Hepatocyte (in vitro differentiated cells): ENCODE measurements around the gene NAP1L4. TPM values are rescaled to one million over a fixed set of nuclear protein-coding genes. Genes with fewer than 3 reads are reported as not detected.

Experiments used
- DNase-seq: peaks from one replicate; pipeline ENCODE4 v3.0.0-alpha.2; 2016; ENCODE audit warnings: low spot score
- H2AFZ ChIP-seq: fragments of 200-600 bp; sonication (generic); 2 replicates; pipeline ENCODE4 v1.6.0; 2016; ENCODE audit warnings: antibody characterized with exemption, mild to moderate bottlenecking
- H3K27ac ChIP-seq: fragments of 200-600 bp; sonication (generic); 2 replicates; pipeline ENCODE4 v1.5.1; 2016; ENCODE audit warnings: mild to moderate bottlenecking
- H3K27me3 ChIP-seq: fragments of 200-600 bp; sonication (generic); 2 replicates; pipeline ENCODE4 v1.6.1; 2016
- H3K36me3 ChIP-seq: fragments of 200-600 bp; sonication (generic); replicated peaks from 2 replicates; pipeline ENCODE4 v1.5.1; 2016; ENCODE audit warnings: low read depth; ENCODE audit not compliant: insufficient read depth
- H3K4me1 ChIP-seq: fragments of 200-600 bp; sonication (generic); 2 replicates; pipeline ENCODE4 v1.5.1; 2016; ENCODE audit warnings: mild to moderate bottlenecking, moderate library complexity; ENCODE audit not compliant: insufficient read depth
- H3K4me2 ChIP-seq: fragments of 200-600 bp; sonication (generic); 2 replicates; pipeline ENCODE4 v1.6.0; 2016
- H3K4me3 ChIP-seq: fragments of 200-600 bp; sonication (generic); 2 replicates; pipeline ENCODE4 v1.5.1; 2016; ENCODE audit warnings: mild to moderate bottlenecking
- H3K79me2 ChIP-seq: fragments of 200-600 bp; sonication (generic); 2 replicates; pipeline ENCODE4 v1.6.0; 2017; ENCODE audit warnings: mild to moderate bottlenecking
- H3K9me2 ChIP-seq: fragments of 200-600 bp; sonication (generic); replicated peaks from 2 replicates; pipeline ENCODE4 v1.6.0; 2017; ENCODE audit warnings: mild to moderate bottlenecking; ENCODE audit not compliant: insufficient read depth
- H3K9me3 ChIP-seq: fragments of 200-600 bp; sonication (generic); 2 replicates; pipeline ENCODE4 v1.5.1; 2016; ENCODE audit warnings: low read depth, mild to moderate bottlenecking
- H4K20me1 ChIP-seq: fragments of 200-600 bp; sonication (generic); 2 replicates; pipeline ENCODE4 v1.6.0; 2016; ENCODE audit warnings: mild to moderate bottlenecking; ENCODE audit not compliant: insufficient read depth, poor library complexity, severe bottlenecking
- EZH2 ChIP-seq: fragments of 200-600 bp; sonication (generic); IDR thresholded peaks from 2 replicates; pipeline ENCODE4 v1.6.1; 2016; ENCODE audit warnings: antibody characterized with exemption, mild to moderate bottlenecking, borderline replicate concordance
- EZH2phosphoT487 ChIP-seq: fragments of 200-600 bp; sonication (generic); IDR thresholded peaks from one replicate; pipeline ENCODE4 v1.6.1; 2018; ENCODE audit warnings: antibody characterized with exemption, mild to moderate bottlenecking, low read depth, moderate library complexity; ENCODE audit not compliant: unreplicated experiment, severe bottlenecking
- WGBS: methylation state at CpG from one replicate; pipeline ENCODE4 v1.1.6; 2016; ENCODE audit warnings: low lambda C conversion rate; ENCODE audit errors: missing lambda C conversion rate; 5-methylcytosine and 5-hydroxymethylcytosine counted together
- polyA plus RNA-seq: library from polyadenylated mRNA; unstranded; fragments of >200 nt; fragmentation: Nextera tagmentation; extraction: Ambion mirVana; gene quantifications from 2 replicates; pipeline ENCODE4 v1.2.1, GENCODE V29; 2016
- total RNA-seq: library from RNA; depleted of rRNA; stranded (reverse); fragments of >200 nt; gene quantifications from 2 replicates; pipeline ENCODE4 v1.2.3, GENCODE V29; 2014
- TF ChIP-seq, protein P1 (sequence below): fragments of 200-600 bp; sonication (generic); IDR thresholded peaks from 2 replicates; pipeline ENCODE4 v1.5.1; 2016; ENCODE audit warnings: antibody characterized with exemption, mild to moderate bottlenecking; ENCODE audit not compliant: poor library complexity

NAP1L4 gene
- total and polyA plus RNA-seq, 2 experiments from 2014 or later = 79.0 to 118 TPM

DNA sequence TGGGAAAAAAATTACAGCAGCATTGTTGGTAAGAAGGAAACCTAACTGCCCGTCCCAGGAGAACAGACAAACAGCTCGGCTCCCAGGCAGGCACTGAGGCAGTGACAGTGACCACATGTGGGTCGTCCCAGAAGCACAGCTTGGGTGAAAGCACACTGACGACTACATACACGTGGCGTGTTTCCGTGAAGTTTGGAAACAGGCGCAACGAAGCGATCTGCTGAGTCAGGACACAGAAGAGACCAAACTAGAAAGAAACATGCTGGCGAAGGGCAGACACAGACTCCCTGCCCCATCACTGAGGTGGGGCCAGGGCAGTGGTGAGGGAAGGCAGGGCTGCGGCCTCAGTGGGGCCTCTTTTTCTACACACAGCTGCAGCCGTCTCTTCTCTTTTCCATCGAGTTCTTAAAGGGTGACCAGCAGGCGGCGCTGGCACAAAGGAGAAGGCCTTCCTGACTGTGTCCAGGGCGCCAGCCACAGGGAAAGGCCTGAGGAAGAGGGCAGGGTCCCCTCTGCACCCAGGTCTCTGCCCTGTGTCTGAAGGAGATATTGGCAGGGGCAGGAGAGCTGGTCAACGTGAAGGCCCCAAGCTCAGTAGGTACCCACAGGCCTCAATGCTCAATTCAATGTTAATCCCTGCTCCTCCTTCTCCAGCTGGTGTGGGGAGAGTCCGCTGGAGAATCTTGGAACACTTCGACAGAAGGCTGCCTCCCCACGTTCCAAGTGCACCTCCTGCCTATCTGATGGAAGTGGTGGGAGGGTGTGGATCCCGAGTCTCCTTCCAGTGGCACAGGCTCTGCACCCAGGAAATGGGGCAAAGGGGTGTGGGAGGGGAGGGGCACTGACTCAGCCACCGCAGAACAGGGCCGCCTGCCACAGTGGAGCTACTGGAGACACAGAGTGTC, 45.2 kb upstream of the NAP1L4 start:
- TF ChIP-seq, protein P1, sequence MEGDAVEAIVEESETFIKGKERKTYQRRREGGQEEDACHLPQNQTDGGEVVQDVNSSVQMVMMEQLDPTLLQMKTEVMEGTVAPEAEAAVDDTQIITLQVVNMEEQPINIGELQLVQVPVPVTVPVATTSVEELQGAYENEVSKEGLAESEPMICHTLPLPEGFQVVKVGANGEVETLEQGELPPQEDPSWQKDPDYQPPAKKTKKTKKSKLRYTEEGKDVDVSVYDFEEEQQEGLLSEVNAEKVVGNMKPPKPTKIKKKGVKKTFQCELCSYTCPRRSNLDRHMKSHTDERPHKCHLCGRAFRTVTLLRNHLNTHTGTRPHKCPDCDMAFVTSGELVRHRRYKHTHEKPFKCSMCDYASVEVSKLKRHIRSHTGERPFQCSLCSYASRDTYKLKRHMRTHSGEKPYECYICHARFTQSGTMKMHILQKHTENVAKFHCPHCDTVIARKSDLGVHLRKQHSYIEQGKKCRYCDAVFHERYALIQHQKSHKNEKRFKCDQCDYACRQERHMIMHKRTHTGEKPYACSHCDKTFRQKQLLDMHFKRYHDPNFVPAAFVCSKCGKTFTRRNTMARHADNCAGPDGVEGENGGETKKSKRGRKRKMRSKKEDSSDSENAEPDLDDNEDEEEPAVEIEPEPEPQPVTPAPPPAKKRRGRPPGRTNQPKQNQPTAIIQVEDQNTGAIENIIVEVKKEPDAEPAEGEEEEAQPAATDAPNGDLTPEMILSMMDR = peak; percentile 80
- TF ChIP-seq EZH2 = no peak
- Histone ChIP-seq H4K20me1 (peaks cover 8% of the 10 kb centered on the region), H3K27ac (no peak overlapping the region), H3K4me2 (no peak overlapping the region), H3K27me3 (no peaks in the 10 kb centered on the region), H3K9me2 (no peaks in the 10 kb centered on the region), H3K4me1 (no peaks in the 10 kb centered on the region), H3K4me3 (no peak overlapping the region), H3K79me2 (peaks cover 6% of the 10 kb centered on the region), H3K36me3 (no peaks in the 10 kb centered on the region), H2AFZ (no peak overlapping the region), H3K9me3 (no peaks in the 10 kb centered on the region)
- 66% methylated on average over 23 of the region's 24 CpGs for WGBS
- DNase-seq = peak; percentile 91

DNA sequence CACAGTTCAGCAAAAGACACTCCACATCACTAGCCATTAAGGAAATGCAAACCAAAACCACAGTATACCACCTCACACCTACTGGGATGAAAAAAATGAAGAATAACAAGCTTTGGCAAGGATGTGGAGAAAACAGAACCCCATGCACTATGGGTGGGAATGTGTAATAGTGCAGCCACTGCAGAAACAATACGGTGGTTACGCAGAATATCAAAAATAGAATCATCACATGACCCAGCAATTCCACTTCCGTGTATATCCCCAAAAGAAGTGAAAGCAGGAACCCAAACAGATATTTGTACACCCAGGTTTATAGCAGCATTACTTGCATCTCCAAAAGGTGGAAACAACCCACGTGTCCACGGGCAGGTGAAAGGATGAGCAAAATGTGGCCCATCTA, 44.3 kb upstream of the NAP1L4 start:
- Histone ChIP-seq H3K4me3 (no peak overlapping the region), H3K79me2 (no peaks in the 10 kb centered on the region), H4K20me1 (no peaks in the 10 kb centered on the region), H2AFZ (no peak overlapping the region), H3K36me3 (no peaks in the 10 kb centered on the region), H3K27me3 (no peaks in the 10 kb centered on the region), H3K9me2 (no peaks in the 10 kb centered on the region), H3K27ac (no peak overlapping the region), H3K4me2 (no peak overlapping the region), H3K9me3 (no peaks in the 10 kb centered on the region), H3K4me1 (no peaks in the 10 kb centered on the region)
- TF ChIP-seq, protein P1 = no peak
- no peak for TF ChIP-seq EZH2phosphoT487
- TF ChIP-seq EZH2 = no peak
- 96% methylated on average over 5 of the region's 5 CpGs for WGBS
- DNase-seq = no peak

DNA sequence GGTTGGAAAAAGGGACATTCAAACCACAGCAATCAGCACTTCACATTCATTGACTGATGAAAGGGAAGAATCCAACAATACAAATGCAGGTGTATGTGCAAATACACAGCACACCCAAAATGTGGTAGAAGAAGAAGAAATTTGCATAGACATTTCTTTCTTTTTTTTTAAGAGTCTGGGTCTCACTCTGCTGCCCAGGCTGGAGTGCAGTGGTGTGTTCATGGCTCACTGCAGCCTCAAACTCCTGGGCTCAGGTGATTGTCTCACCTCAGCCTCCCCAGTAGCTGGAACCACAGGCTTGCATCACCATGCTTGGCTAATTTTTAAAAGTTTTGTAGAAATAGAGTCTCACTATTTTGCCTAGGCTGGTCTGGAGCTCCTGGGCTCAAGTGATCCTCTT, 43.2 kb upstream of the NAP1L4 start:
- no peaks in the 10 kb centered on the region for H3K36me3 ChIP-seq
- H3K27me3 ChIP-seq = no peaks in the 10 kb centered on the region
- H2AFZ ChIP-seq = no peak overlapping the region
- DNase-seq = no peak
- no peak overlapping the region for H3K4me2 ChIP-seq
- TF ChIP-seq, protein P1 = no peak
- TF ChIP-seq EZH2phosphoT487 (no peak), EZH2 (no peak)
- no peak overlapping the region for H3K4me3 ChIP-seq
- H3K9me3 ChIP-seq = no peaks in the 10 kb centered on the region
- no peaks in the 10 kb centered on the region for H3K9me2 ChIP-seq
- H4K20me1 ChIP-seq = peaks cover 10% of the 10 kb centered on the region
- no peaks in the 10 kb centered on the region for H3K79me2 ChIP-seq
- H3K27ac ChIP-seq = no peak overlapping the region
- H3K4me1 ChIP-seq = no peaks in the 10 kb centered on the region
